Ovary (tissue), 3 donors: ENCODE data around the gene CYB561.

Experiments
- EP300 ChIP-seq: sonication (generic); formaldehyde crosslinking; IDR thresholded peaks from one replicate; pipeline ENCODE4 v1.6.1; 2017; ENCODE audit warnings: antibody characterized with exemption
- TF ChIP-seq, protein P1 (sequence below), 3 donors: fragments of 450-650 bp in 2 of 3; fragments of 200-600 bp in 1 of 3; IDR thresholded peaks; one replicate each; pipeline versions ENCODE4 v1.5.1 to v1.8.0; 2016 to 2022; ENCODE audit warnings: antibody characterized with exemption in 3 of 3, mild to moderate bottlenecking in 1 of 3
- donor health status: DM: no; HTN: no; CAD: no.

DNA sequence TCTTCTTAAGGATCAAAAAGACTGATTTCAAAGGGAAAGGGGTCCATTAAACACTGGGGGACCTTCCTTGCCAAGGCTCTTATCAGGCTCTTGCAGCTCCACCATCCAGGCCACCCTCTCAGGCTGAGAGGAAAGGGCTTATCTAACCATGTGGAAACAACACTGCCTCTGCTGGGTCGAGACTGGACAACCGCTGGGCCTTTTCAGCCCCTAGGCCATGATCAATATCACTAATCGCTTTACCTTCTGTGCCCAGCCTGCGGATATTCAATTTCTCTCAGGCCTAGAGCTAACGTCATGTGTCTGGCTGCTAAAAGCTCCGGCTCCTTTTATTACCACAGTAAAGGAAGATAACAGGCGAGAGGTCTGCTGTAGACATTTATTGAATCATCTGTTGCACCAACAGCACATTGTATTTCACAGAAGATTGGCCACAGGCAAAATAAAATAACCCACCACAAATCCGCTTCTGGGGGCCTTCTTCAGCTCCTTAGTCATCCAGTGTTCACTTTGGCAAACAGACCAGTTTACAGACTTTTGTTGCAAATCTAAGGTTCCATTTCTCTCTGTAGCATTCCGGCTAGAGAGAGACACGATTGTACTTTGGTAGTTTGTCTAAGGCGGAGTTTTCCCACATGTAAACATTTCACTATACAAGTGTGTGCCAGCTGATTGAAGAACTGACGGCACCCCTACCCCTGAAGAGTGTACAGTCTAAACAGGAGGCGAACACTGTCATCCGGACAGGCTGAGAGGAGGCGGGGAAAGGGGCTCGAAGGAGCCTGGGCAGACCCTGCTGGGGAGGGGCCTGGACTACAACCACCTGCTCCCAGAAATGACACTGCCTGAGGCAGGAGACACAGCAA, 13.9 kb downstream of the CYB561 start:
- TF ChIP-seq, protein P1, sequence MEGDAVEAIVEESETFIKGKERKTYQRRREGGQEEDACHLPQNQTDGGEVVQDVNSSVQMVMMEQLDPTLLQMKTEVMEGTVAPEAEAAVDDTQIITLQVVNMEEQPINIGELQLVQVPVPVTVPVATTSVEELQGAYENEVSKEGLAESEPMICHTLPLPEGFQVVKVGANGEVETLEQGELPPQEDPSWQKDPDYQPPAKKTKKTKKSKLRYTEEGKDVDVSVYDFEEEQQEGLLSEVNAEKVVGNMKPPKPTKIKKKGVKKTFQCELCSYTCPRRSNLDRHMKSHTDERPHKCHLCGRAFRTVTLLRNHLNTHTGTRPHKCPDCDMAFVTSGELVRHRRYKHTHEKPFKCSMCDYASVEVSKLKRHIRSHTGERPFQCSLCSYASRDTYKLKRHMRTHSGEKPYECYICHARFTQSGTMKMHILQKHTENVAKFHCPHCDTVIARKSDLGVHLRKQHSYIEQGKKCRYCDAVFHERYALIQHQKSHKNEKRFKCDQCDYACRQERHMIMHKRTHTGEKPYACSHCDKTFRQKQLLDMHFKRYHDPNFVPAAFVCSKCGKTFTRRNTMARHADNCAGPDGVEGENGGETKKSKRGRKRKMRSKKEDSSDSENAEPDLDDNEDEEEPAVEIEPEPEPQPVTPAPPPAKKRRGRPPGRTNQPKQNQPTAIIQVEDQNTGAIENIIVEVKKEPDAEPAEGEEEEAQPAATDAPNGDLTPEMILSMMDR (IDR thresholded peaks at IDR 0.05): no peak
- no peak for TF ChIP-seq EP300
